ENCODE results near the gene USP48.

DNA sequence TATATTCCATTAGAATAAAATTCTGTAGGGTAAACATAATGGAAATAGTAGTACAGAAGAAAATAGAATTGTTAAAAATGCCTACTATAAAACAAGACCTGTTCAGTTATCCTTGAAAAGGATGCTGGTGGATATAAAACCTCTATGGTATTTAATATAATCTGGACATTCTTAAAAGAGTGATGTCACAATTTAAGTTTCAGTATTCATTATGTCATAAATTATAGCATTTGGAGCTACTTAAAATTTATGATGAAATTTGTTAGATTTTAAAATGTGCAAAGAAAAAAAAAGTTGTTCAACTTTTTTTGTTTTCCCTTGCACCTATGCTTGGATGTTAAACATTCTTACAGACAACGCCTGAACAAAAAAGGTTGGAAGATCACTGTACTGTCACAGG is 50.3 kb downstream of the USP48 start:
- TF ChIP-seq CTCF (tag by site-specific recombination; IDR thresholded peaks at IDR 0.05), result no peak
- no peak for TF ChIP-seq ZNF223 (tag by site-specific recombination; IDR thresholded peaks at IDR 0.05)
- TF ChIP-seq ZNF10 (tag by site-specific recombination; IDR thresholded peaks at IDR 0.05), result no peak
- TF ChIP-seq ZEB2 (tag by site-specific recombination; IDR thresholded peaks at IDR 0.05), result no peak
- no peak for TF ChIP-seq KLF10 (tag by site-specific recombination; IDR thresholded peaks at IDR 0.05)
- no peak for TF ChIP-seq ZNF664 (tag by site-specific recombination; IDR thresholded peaks at IDR 0.05)
- TF ChIP-seq ZNF561 (tag by site-specific recombination; IDR thresholded peaks at IDR 0.05; ENCODE audit: borderline replicate concordance), result no peak
- no peak for TF ChIP-seq ZNF704 (tag by site-specific recombination; IDR thresholded peaks at IDR 0.05)
- TF ChIP-seq ZNF362 (tag by site-specific recombination; IDR thresholded peaks at IDR 0.05), result no peak
